K562 (cell line): ENCODE data around the gene AMBP. TPM values are rescaled to one million over a fixed set of nuclear protein-coding genes. Genes with fewer than 3 reads are reported as not detected.

Experiments
- ATAC-seq: fragments of 200-7000 bp; cut with Tn5 transposase; 3 replicates; pipeline ENCODE4 v1.9.1; 2020; ENCODE audit warnings: moderate library complexity
- BruUV-seq: library from RNA; stranded (reverse); fragments of 400-500 nt; replicated peaks from 2 replicates; lab custom pipeline; 2021; lab: Mats Ljungman, UMichigan
- CTCF ChIA-PET: fragments of 300-600 bp; formaldehyde crosslinking; extraction: SDS; loops from one replicate; lab custom pipeline; 2021; ENCODE audit warnings: low intra/inter-chr PET ratio; lab: Yijun Ruan, JAX
- POLR2A ChIA-PET: fragments of 300-600, 350-650 bp; sonication (Branson Sonifier 250); formaldehyde crosslinking; extraction: SDS; loops from one replicate; lab custom pipeline; 2021; ENCODE audit warnings: antibody characterized with exemption, inconsistent platforms; lab: Yijun Ruan, JAX
- DNase-seq, 4 experiments: peaks; one replicate each; pipeline versions ENCODE4 v3.0.0 to v3.0.0-alpha.2; 2011 to 2018; ENCODE audit warnings: low spot score in 3 of 4, mixed read lengths in 3 of 4; ENCODE audit errors: extremely low read depth in 1 of 4
- FAIRE-seq: peaks from 2 replicates; lab custom pipeline; 2011; peaks lifted over from hg19 to GRCh38; lab: Jason Lieb, UNC
- H2AFZ ChIP-seq: 2 replicates; pipeline ENCODE4 v1.6.0; 2011; ENCODE audit warnings: low read depth, low read length, control low read depth, inconsistent platforms
- H3K27ac ChIP-seq: fragments of 200-600 bp; 3 replicates; pipeline ENCODE4 v1.8.0; 2011; ENCODE audit warnings: low read depth, mild to moderate bottlenecking, control low read depth, inconsistent platforms, low read length, moderate library complexity, mixed read lengths; ENCODE audit errors: extremely low read depth
- H3K27me3 ChIP-seq, 2 experiments: fragments of 300-600 bp in 1 of 2; 2 replicates in 1 of 2; 3 replicates in 1 of 2; pipeline versions ENCODE4 v1.6.0 to v1.8.0; 2011; ENCODE audit warnings: inconsistent platforms in 2 of 2, low read length in 2 of 2, mild to moderate bottlenecking in 1 of 2, mixed read lengths in 1 of 2, moderate library complexity in 1 of 2; ENCODE audit not compliant: control insufficient read depth in 2 of 2, insufficient read depth in 2 of 2
- H3K36me3 ChIP-seq: fragments of 300-600 bp; 3 replicates; pipeline ENCODE4 v1.8.0; 2011; ENCODE audit warnings: mild to moderate bottlenecking, low read length, inconsistent platforms; ENCODE audit not compliant: control insufficient read depth, insufficient read depth
- H3K4me1 ChIP-seq, 2 experiments: fragments of 200-600 bp in 1 of 2; replicated peaks in 1 of 2; 2 replicates in 1 of 2; 3 replicates in 1 of 2; pipeline versions ENCODE4 v1.5.1 to v1.8.0; 2011; ENCODE audit warnings: inconsistent platforms in 2 of 2, low read length in 2 of 2, mild to moderate bottlenecking in 1 of 2, mixed read lengths in 1 of 2, moderate library complexity in 1 of 2; ENCODE audit not compliant: control insufficient read depth in 2 of 2, insufficient read depth in 2 of 2
- H3K4me2 ChIP-seq: 2 replicates; pipeline ENCODE4 v1.6.1; 2011; ENCODE audit warnings: low read length, control low read depth, inconsistent platforms, mixed read lengths; ENCODE audit not compliant: insufficient read depth
- H3K4me3 ChIP-seq: fragments of 200-600 bp; sonication (generic), shearing (Covaris generic); 2 replicates; pipeline ENCODE4 v1.5.1; 2016; ENCODE audit warnings: control low read depth, inconsistent platforms
- H3K79me2 ChIP-seq: fragments of 200-600 bp; 3 replicates; pipeline ENCODE4 v1.8.0; 2011; ENCODE audit warnings: low read length, inconsistent platforms; ENCODE audit not compliant: control insufficient read depth, insufficient read depth
- H3K9ac ChIP-seq, 2 experiments: 2 replicates each; pipeline versions ENCODE4 v1.6.0 to v1.6.1; 2011; ENCODE audit warnings: low read depth in 2 of 2, low read length in 2 of 2, control low read depth in 1 of 2, inconsistent platforms in 1 of 2, mild to moderate bottlenecking in 1 of 2, mixed read lengths in 1 of 2; ENCODE audit not compliant: insufficient read depth in 1 of 2
- H3K9me1 ChIP-seq: one replicate; pipeline ENCODE4 v1.6.0; 2011; ENCODE audit warnings: inconsistent platforms, mild to moderate bottlenecking, low read length, moderate library complexity; ENCODE audit not compliant: control insufficient read depth, insufficient read depth
- H3K9me3 ChIP-seq: replicated peaks from 2 replicates; pipeline ENCODE4 v1.5.1; 2011; ENCODE audit warnings: low read depth, low read length, inconsistent platforms; ENCODE audit not compliant: control insufficient read depth, insufficient read depth
- H4K20me1 ChIP-seq: replicated peaks from 2 replicates; pipeline ENCODE4 v1.6.1; 2011; ENCODE audit warnings: low read length, inconsistent platforms, mixed read lengths; ENCODE audit not compliant: control insufficient read depth, insufficient read depth
- BMI1 ChIP-seq: fragments of 150-350 bp; IDR thresholded peaks from 2 replicates; pipeline ENCODE4 v1.6.1; 2014; ENCODE audit warnings: low read length
- CBX3 ChIP-seq, 2 experiments: IDR thresholded peaks; 1 replicate in 1 of 2; 2 replicates in 1 of 2; pipeline ENCODE4 v1.6.1; 2012; ENCODE audit warnings: inconsistent platforms in 2 of 2, low read length in 2 of 2, borderline replicate concordance in 1 of 2, control low read depth in 1 of 2
- GATAD2A ChIP-seq: fragments of 450-650 bp; IDR thresholded peaks from 2 replicates; pipeline ENCODE4 v1.6.1; 2017
- KDM1A ChIP-seq, 2 experiments: fragments of 450-650 bp; IDR thresholded peaks; 2 replicates each; pipeline ENCODE4 v1.6.1; 2016; ENCODE audit warnings: mild to moderate bottlenecking in 2 of 2
- RBM25 ChIP-seq: fragments of 200-400 bp; formaldehyde crosslinking; IDR thresholded peaks from 2 replicates; pipeline ENCODE4 v1.6.1; 2018; ENCODE audit warnings: low read length, low read depth, moderate library complexity; ENCODE audit not compliant: severe bottlenecking
- SRSF3 ChIP-seq: fragments of 200-400 bp; formaldehyde crosslinking; IDR thresholded peaks from 2 replicates; pipeline ENCODE4 v1.6.1; 2016; ENCODE audit warnings: mild to moderate bottlenecking, low read length, moderate library complexity; ENCODE audit not compliant: insufficient read depth
- ZFP30 ChIP-seq: fragments of 250-450 bp; sonication (Bioruptor Pico); IDR thresholded peaks from 2 replicates; pipeline ENCODE4 v1.8.0; 2022; ENCODE audit warnings: moderate library complexity, mild to moderate bottlenecking, inconsistent platforms, borderline replicate concordance
- ZNF384 ChIP-seq: IDR thresholded peaks from 2 replicates; pipeline ENCODE4 v1.6.1; 2012; ENCODE audit warnings: low read depth, low read length, improper control_type of control experiment
- WGBS: fragments of 100-300 bp; shearing (Covaris generic); methylation state at CpG from one replicate; pipeline ENCODE4 v1.1.6; 2016; ENCODE audit warnings: low coverage, mixed read lengths; ENCODE audit not compliant: insufficient coverage; ENCODE audit errors: missing lambda C conversion rate; 5-methylcytosine and 5-hydroxymethylcytosine counted together
- in situ Hi-C: fragments of 300-500 bp; cut with MboI; formaldehyde crosslinking; loops from 4 replicates; pipeline ENCODE4 v1.15.0; 2018; ENCODE audit warnings: inconsistent platforms, mixed read lengths
- intact Hi-C: fragments of 100-400 bp; cut with micrococcal nuclease; formaldehyde crosslinking; loops from 2 replicates; pipeline ENCODE4 v1.14.2; 2022
- polyA plus RNA-seq, 8 experiments: library from polyadenylated mRNA; depleted of rRNA in 4 of 8; stranded (reverse) in 5 of 8; unstranded in 3 of 8; fragments of >200 nt; fragmentation: Nextera tagmentation in 2 of 8; fragmentation: Illumina TruSeq in 1 of 8; extraction: Ambion mirVana in 2 of 8; extraction: Trizol in 1 of 8; gene quantifications; 2 replicates each; pipeline versions ENCODE4 v1.2.1 to v1.2.3, GENCODE V29; 2011 to 2014; ENCODE audit warnings: inconsistent platforms in 1 of 8, missing spikeins in 1 of 8
- total RNA-seq, 7 experiments: library from RNA; depleted of rRNA in 6 of 7; stranded (reverse); fragments of >200 nt in 6 of 7; fragmentation: Illumina TruSeq in 2 of 7; extraction: Trizol in 2 of 7; gene quantifications; 2 replicates each; pipeline versions ENCODE4 v1.2.1 to v1.2.3, GENCODE V29; 2011 to 2021; ENCODE audit warnings: low replicate concordance in 1 of 7
- TF ChIP-seq, protein P1 (sequence below): fragments of 250-450 bp; sonication (Bioruptor Pico); IDR thresholded peaks from 2 replicates; pipeline ENCODE4 v1.8.0; 2021; ENCODE audit warnings: moderate library complexity, mild to moderate bottlenecking, inconsistent platforms

Gene AMBP
- total and polyA plus RNA-seq, 9 of the 15 experiments (the other 6 are each of a cell fraction or from before 2014, with no cell fraction given): 1.3 TPM; not detected in 8

DNA sequence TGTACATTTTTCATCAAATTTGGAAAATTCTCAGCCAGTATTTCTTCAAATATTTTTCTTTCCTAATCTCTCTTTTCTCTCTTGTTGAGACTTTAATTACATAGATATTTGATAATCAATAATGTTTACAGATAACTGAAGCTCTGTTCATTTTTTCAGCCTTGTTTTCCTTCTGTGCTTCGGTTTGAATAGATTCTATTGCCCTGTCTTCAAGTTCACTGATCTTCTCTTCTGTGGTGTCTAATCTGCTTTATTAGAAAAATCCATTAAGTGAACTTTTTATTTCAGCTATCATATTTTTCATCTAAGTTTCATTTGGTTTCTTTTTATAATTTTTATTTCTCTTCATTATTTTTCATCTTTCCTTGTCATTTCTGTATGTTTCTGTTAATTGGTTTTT is 54.1 kb downstream of the AMBP start:
- peaks cover 0 to 3% of the 10 kb centered on the region in 2 experiments; a peak in 1 of 5 replicates for H3K4me1 ChIP-seq
- DNase-seq (no peak), ATAC-seq (no peak), FAIRE-seq (peak; percentile 62)
- H3K4me3 ChIP-seq: no peak overlapping the region
- TF ChIP-seq ZNF384: no peak
- TF ChIP-seq KDM1A (IDR thresholded peaks at IDR 0.05): no peak
- no peak for TF ChIP-seq GATAD2A
- TF ChIP-seq SRSF3: no peak
- TF ChIP-seq ZFP30 (CRISPR knock-in tag): peak; percentile 73; the same call in 1 of the 2 replicates
- TF ChIP-seq, protein P1, sequence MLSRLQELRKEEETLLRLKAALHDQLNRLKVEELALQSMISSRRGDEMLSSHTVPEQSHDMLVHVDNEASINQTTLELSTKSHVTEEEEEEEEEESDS (CRISPR knock-in tag): no peak
- TF ChIP-seq BMI1: no peak
- peak; percentile 59 for TF ChIP-seq RBM25
- TF ChIP-seq CBX3 (IDR thresholded peaks at IDR 0.05; ENCODE audit: borderline replicate concordance in 1 of 2, low read length in 2 of 2): peak in 1 of 2 experiments; percentile 50; a peak in 1 of 3 replicates
- ChIA-PET POLR2A (no interaction called here), CTCF (no interaction called here)
- 24% methylated on average over 1 of the region's 1 CpG for WGBS
- no peak overlapping the region for H2AFZ ChIP-seq
- H4K20me1 ChIP-seq: no peaks in the 10 kb centered on the region
- in situ Hi-C loops: no loop called here
- H3K9me3 ChIP-seq: no peaks in the 10 kb centered on the region
- no peaks in the 10 kb centered on the region for H3K9me1 ChIP-seq
- H3K27me3 ChIP-seq: no peaks in the 10 kb centered on the region
- no TSS peak for BruUV-seq
- no peaks in the 10 kb centered on the region for H3K79me2 ChIP-seq
- H3K9ac ChIP-seq: no peak overlapping the region
- intact Hi-C loops: no loop called here
- no peak overlapping the region for H3K27ac ChIP-seq
- H3K4me2 ChIP-seq: no peak overlapping the region
- H3K36me3 ChIP-seq: peaks cover 3% of the 10 kb centered on the region; the same call in 1 of the 3 replicates
